ENCODE results near the gene ROPN1L.
A peak's percentile ranks its signal among the peaks of the same experiment; 100 is the strongest.
"Not testable (repeated sequence)": the region's sequence is repeated elsewhere in the genome, so short reads cannot be mapped to it uniquely, and the experiment has no call there.

ROPN1L gene

GRCh38 chr5:10477943-10478342 lies 36.3 kb downstream of the ROPN1L start:
- DNase-seq, result no peak

DNA sequence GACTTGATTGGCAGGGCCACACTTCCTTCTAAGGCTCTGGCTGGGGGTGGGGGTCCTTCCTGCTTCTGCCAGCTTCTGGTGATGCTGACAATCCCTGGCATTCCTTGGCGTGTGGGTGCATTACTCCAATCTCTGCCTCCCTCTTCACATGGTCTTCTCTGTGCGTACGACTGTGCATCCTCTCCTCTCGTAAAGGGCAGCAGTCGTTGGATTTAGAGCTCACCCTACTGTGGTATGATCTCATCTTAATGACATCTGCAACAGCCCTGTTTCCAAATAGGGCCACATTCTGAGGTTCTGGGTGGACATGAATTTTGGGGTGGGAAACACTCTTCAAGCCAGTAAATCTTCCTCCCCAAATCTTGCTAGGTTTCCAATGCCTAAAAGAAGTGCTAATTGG lies 36.8 kb downstream of the ROPN1L start:
- DNase-seq, result no peak

- no peak for DNase-seq
These were observed 37.6 kb downstream of the ROPN1L start for GRCh38 chr5:10479154-10479721.

DNA sequence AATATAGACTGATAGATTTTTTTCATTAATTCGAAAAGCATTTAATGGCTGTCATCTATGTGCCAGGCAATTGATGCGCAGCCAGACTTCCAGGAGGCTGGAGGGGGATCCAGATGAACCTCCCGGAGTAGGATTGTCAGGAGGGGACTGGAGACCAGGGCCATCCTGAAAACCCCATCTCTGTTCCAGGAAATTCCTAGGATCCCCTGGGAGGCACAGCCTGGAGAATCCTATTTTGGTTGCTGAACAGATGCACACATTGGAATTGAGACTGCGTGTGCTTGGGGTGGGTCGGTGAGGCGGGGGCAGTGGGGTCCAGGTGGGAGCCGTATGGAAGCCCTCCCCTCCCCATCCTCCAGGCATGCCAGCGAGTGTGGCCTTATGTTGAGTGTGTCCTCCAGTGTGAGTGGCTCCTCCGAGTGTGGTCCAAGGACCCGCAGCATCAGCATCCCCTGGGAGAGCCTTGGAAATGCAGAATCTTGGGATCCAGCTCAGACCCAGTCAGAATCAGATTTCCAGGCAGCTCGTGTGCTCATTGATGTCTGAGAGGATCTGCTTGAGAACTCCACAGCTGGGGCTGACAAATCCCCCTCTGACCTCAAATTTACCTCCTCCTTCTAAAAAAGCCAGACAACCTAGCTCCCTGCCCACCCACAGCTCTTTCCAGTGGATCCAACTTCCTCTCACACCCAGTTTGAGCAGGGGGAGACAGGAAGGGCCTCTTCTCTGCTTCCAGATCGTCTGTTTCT lies 38.7 kb downstream of the ROPN1L start:
- no peak for DNase-seq

DNA sequence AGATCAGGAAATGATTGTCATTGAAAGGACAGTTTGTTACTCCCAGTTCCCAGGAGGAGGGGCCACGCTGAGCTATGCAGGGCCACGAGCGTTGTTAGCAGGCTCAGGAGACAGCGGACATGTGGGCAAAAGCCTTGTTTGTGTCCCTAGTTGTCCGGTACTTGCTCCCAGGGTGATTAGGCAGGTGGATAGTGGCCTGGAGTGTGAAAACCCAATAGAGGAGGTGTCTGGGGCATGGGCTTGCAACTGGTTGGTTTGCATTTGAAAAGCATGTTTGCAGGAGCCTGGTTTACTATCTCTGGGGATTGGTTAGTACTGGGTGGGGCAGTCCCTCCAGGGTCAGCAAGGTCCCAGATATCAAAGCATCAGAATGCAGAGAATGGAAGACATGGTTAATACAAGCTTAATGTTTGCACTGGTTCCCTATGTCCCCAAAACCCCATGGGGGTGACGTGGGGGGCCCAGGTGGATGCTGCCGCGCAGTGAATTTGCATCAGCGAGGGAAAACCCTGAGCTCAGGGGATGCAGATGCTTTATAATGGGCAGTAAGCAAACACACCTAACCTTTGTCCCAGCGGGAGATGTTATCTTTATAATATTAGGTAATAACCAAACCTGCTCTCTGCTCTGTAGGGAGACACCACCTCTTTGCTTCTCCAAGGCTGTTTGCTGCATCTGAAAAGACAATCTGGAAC lies 39.7 kb downstream of the ROPN1L start:
- DNase-seq, result no peak

DNA sequence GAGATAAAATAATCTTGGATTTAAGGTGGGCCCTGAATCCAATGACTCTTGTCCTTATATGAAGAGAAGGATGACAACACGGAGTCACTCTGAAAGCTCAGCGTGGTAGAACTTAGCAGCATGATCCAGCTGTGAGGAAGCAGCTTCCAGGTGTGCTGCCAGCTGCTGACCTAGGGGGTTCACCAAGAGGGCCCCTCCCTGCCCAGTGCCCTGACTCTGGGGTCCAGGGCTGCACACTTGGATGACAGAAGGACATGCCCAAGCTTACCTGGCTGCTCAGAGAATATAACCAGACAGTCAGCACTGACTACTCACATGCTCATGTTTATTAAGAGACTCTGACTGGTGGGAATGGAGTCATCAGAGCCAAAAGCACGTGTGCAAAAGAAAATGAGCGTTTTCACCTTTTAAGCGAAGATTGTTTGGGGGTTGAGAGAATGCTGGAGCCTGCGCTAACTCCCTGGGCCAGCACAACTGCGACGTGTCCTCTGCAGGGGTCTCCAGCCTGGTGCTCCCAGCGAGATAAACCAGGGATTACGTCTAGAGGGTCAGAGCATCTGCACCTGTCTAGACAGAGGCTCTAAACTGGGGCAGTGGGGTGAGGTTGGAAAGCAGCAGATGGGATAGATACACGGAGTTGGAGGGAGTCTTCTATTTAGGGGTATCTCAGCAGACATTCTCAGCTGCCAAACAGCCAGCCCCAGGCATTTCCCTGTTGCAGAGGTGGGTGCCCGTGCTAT lies 41.3 kb downstream of the ROPN1L start:
- DNase-seq, result no peak

GRCh38 chr5:10484774-10485141 lies 43.1 kb downstream of the ROPN1L start:
- DNase-seq, result no peak

DNA sequence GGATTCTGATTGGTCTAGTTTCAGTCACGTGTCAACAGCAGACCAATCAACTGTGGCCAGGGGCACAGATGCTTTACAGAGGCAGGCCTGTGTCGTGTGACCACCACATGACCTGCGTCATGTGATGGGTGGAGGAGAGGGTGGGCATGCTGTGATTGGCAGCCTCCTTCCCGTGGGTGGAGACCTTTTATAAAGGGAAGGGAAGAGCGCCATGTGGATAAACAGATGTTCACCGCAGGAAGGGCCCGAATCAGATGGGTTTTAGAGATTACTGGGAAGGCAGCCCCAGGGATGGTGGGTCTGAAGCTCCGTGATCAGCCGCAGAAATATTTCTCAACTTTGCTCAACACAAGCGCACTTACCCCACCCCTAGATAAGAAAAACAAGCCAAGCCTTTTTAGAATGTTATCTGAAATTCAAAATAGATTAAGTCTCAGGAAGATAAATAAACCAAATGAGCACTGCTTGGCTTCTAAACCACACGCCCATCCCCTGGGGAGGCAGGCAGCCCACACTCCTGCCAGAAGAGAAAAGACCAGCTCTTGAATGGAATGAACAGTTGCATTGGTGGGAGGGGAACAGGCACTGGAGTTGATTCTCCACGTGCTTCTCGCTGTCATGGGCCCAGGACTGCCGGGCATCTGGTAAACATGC lies 43.6 kb downstream of the ROPN1L start:
- peak in 3 of 58 donors; percentile 11 to 32 (median 22) for DNase-seq

DNA sequence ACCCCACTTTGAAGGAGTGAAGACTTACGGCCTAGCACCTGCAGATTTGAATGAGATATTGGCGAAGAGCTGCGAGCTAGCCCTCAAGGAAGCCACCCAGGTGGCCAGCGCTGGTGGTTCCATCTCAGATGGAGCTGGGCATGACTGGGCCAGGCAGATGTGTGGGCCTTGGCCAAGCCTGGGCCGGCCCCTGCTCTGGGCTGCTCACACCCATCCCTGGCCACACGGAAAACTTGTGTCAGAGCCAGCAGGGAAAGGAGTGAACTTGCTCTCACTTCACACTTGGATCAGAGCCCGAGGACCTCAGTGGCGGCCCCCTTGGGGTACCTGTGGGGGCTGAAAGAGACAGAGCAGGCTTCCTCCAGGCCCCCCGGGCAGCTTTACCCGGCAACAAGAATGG lies 44.2 kb downstream of the ROPN1L start:
- DNase-seq, result no peak

- DNase-seq, result no peak
These were observed 45.0 kb downstream of the ROPN1L start for GRCh38 chr5:10486511-10487344.

- no peak for DNase-seq
These were observed 46.5 kb downstream of the ROPN1L start for GRCh38 chr5:10488144-10488543.

DNA sequence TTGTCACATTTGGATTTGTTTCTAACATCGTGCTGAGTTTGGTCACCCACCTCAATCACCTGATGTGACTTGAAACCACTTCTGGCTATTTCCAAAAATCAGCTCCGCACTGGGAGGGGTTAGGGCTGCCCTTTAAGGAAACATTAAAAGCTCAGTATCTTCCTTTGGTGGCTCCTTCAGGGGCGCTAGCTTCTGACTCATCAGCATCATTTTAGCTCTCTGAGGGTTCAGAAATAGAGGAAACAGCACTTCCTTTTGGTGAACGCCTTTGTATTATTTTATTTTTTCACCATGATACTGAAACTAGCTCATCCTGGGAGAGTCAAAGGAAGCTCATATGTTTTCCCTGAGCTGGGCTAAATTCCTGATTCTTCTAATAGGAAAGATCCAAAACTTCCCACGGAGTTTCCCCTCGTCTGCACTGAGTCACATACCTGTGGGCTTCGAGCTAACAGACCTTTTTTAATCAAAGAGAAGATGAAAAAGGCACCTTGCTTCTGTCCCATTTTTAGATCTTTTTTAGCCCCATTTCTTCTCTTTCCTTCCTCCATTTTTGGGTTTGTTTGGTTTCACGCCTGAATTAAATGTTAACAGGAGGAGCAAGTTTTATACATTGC lies 48.2 kb downstream of the ROPN1L start:
- DNase-seq, result no peak

DNA sequence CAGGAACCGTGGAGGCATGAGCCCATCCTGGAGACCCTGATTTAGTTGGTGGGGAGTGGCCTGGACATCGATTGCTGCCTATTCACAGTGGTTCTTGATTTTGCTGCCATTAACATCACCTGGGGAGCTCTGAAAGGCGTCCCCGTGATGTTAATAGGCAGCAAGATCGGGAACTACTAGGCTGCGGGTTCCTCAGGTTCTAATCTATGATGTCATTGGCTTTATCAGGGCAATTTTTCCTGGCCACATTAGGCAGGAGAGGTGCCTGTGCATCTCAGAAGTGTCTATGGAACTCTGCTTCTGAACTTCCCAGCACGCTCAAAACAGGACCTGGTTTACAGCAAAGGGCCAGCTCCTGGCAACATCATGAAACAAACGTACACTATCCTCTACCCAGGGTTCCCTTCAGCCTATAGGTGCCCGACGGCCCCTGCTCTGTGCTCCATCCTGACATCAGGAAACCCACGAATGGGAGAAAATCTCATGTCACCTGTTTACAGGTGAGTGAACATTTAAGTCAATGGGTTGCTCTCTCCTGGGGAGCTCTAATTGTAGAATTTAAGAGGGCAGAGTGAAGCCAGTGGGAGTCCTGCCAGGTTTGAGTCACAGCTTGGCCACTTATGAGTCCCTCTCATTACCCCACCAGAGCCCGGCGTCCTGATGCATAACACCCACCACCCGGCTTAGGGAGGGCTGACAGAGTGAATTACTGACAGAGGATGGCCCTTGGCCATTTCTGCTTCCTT lies 49.4 kb downstream of the ROPN1L start:
- DNase-seq, result peak in 1 of 58 donors; percentile 7

- no peak for DNase-seq
These were observed 50.0 kb downstream of the ROPN1L start for GRCh38 chr5:10491673-10492026.

GRCh38 chr5:10493884-10494283 lies 52.2 kb downstream of the ROPN1L start:
- DNase-seq, result no peak

DNA sequence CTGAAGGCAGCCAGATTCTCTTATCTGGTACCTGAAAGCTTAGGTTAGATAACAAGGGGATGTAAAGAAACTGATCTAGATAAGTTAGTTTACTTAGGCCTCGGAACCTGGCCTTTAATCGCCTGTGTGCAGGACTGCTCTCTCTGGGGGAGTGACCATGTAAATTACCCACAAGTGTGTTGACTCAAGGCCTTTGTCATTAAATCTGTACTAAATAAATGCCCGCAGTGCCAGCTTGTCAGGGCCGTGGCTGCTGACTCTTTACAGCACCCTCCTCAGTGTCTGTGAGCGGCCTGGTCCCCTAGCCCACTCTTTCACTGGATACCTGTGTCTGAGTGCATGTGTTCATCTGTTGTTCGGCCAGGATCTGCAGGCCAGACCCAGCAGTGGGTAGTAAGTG lies 52.8 kb downstream of the ROPN1L start:
- not testable (repeated sequence) for DNase-seq

DNA sequence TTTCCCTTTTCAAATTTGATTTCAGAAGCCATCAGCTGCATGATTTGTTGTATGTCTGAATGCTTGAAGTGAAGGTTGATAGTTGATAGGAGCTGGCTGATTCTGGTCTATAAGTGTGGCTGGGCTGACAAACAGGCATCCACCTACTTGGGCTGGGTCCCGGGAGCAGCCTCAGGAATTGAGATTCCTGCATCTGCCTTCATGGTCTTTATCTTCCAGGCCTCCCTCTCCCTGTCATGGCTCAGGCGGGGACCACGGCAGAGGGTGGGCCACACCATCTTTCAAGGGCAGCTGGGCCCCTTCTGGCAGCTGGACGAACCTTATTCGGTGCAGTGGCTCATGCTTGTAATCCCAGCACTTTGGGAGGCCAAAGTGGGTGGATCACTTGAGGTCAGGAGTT lies 55.9 kb downstream of the ROPN1L start:
- DNase-seq, result no peak

- DNase-seq, result no peak
These were observed 56.7 kb downstream of the ROPN1L start for GRCh38 chr5:10498350-10498749.

DNA sequence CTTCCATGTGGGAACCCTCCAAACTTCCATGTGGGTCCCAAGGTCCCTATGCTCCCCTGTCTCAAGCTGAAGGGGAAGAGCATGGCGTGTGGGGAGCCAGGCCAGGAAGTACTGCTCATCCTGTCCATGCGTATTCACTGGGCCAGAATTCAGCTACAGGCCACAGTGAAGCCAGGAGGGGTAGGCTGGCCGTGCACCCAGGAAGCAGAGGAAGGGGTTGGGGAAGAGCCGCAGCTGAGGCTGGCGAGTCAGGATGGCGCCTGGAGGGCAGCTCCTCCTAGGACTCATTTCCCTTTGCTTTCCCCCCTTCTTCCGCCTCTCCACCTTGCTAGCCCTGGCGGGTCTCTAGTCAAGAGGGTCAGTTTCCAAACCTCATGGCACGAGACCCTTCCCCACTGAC lies 57.4 kb downstream of the ROPN1L start:
- DNase-seq, result no peak
